ENCODE measurements around the gene RFT1. TPM values are rescaled to one million over a fixed set of nuclear protein-coding genes. Genes with fewer than 3 reads are reported as not detected.

RFT1 gene
- total RNA-seq, 1 experiment from 2014 or later = 33.6 TPM

- TF ChIP-seq RAD21 (IDR thresholded peaks at IDR 0.05; ENCODE audit: low read depth) = peak; percentile 24; the same call in 1 of the 2 replicates
- TF ChIP-seq CTCF (IDR thresholded peaks at IDR 0.05 in 2 of 3, conservative IDR thresholded peaks at IDR 0.05 in 1 of 3; ENCODE audit: borderline replicate concordance in 1 of 3, insufficient read depth in 1 of 3, low read depth in 2 of 3, low read length in 2 of 3) = peak; percentile 21 to 76 (median 72); a peak in 5 of 6 replicates
- no peak for TF ChIP-seq SP1 (IDR thresholded peaks at IDR 0.05; ENCODE audit: low read depth)
- CTCF ChIA-PET = interaction anchor here (0.6 to 1.7 kb wide), 8 partner anchors 9 to 257 kb away, joined by 3 to 6 read pairs (median 3); no protein-coding TSS in a partner anchor
- no peak overlapping the region for H3K4me2 ChIP-seq (ENCODE audit: low read length)
- peaks cover 12 to 18% of the 10 kb centered on the region in 2 experiments; a peak in 2 of 4 replicates for H3K36me3 ChIP-seq (ENCODE audit: control insufficient read depth in 1 of 2, insufficient read depth in 2 of 2, low read length in 2 of 2)
- H3K27me3 ChIP-seq (ENCODE audit: insufficient read depth, low read length) = no peaks in the 10 kb centered on the region
- POLR2A ChIA-PET = no interaction called here
- H3K9me3 ChIP-seq (ENCODE audit: control insufficient read depth in 1 of 2, insufficient read depth in 1 of 2, low read depth in 1 of 2, low read length in 2 of 2) = no peaks in the 10 kb centered on the region
- H2AFZ ChIP-seq (ENCODE audit: low read depth, low read length, poor library complexity, severe bottlenecking) = no peak overlapping the region
- no peaks in the 10 kb centered on the region for H3K79me2 ChIP-seq (ENCODE audit: insufficient read depth, low read length)
- no peak overlapping the region for H3K9ac ChIP-seq (ENCODE audit: low read length)
- no peaks in the 10 kb centered on the region for H4K20me1 ChIP-seq (ENCODE audit: insufficient read depth)
- no peak overlapping the region for H3K4me3 ChIP-seq (replicated peaks in 1 of 2; ENCODE audit: low read depth in 1 of 2, low read length in 2 of 2)
- RAD21 ChIA-PET (ENCODE audit: low non-redundant PET in 1 of 2, low total read pairs in 2 of 2, uncharacterized antibody in 2 of 2, unreplicated experiment in 2 of 2) = interaction anchor here in 1 of 2 experiments (1.0 kb wide), 1 partner anchor 86 kb away, joined by 3 read pairs; no protein-coding TSS in a partner anchor
- DNase-seq (ENCODE audit: low read depth, low spot score) (peak; percentile 19), ATAC-seq (peak; percentile 80)
- H3K9me2 ChIP-seq (ENCODE audit: insufficient read depth) = no peaks in the 10 kb centered on the region
- no peaks in the 10 kb centered on the region; a peak in 1 of 4 replicates for H3K4me1 ChIP-seq (ENCODE audit: control insufficient read depth in 1 of 2, insufficient read depth in 2 of 2, low read length in 2 of 2)
- intact Hi-C loops (cut with micrococcal nuclease) = loop anchor here (1.0 to 10.0 kb wide), 2 partner anchors 259 to 605 kb away; no protein-coding TSS in a partner anchor
- BruUV-seq (replicated peaks) = no TSS peak
- H3K27ac ChIP-seq (ENCODE audit: low read depth, low read length) = no peak overlapping the region
Observed at GRCh38 chr3:53109891-53110771, 20.1 kb downstream of the RFT1 start.

GRCh38 chr3:53109190-53109589, 21.0 kb downstream of the RFT1 start:
- Histone ChIP-seq H3K4me2 (ENCODE audit: low read length) (no peak overlapping the region), H3K27me3 (ENCODE audit: insufficient read depth, low read length) (no peaks in the 10 kb centered on the region), H3K4me1 (ENCODE audit: control insufficient read depth in 1 of 2, insufficient read depth in 2 of 2, low read length in 2 of 2) (no peaks in the 10 kb centered on the region; a peak in 1 of 4 replicates), H3K79me2 (ENCODE audit: insufficient read depth, low read length) (no peaks in the 10 kb centered on the region), H3K9ac (ENCODE audit: low read length) (no peak overlapping the region), H3K4me3 (replicated peaks in 1 of 2; ENCODE audit: low read depth in 1 of 2, low read length in 2 of 2) (no peak overlapping the region), H4K20me1 (ENCODE audit: insufficient read depth) (no peaks in the 10 kb centered on the region), H2AFZ (ENCODE audit: low read depth, low read length, poor library complexity, severe bottlenecking) (no peak overlapping the region), H3K27ac (ENCODE audit: low read depth, low read length) (no peak overlapping the region), H3K9me2 (ENCODE audit: insufficient read depth) (no peaks in the 10 kb centered on the region), H3K9me3 (ENCODE audit: control insufficient read depth in 1 of 2, insufficient read depth in 1 of 2, low read depth in 1 of 2, low read length in 2 of 2) (no peaks in the 10 kb centered on the region), H3K36me3 (ENCODE audit: control insufficient read depth in 1 of 2, insufficient read depth in 2 of 2, low read length in 2 of 2) (peaks cover 12 to 18% of the 10 kb centered on the region in 2 experiments; a peak in 2 of 4 replicates)
- ATAC-seq = no peak
- ChIA-PET CTCF (interaction anchor here (1.2 to 1.7 kb wide), 2 partner anchors 13 to 87 kb away, joined by 4 to 5 read pairs; no protein-coding TSS in a partner anchor), RAD21 (ENCODE audit: low non-redundant PET in 1 of 2, low total read pairs in 2 of 2, uncharacterized antibody in 2 of 2, unreplicated experiment in 2 of 2) (no interaction called here), POLR2A (no interaction called here)
- no peak for DNase-seq (ENCODE audit: low read depth, low spot score)
- BruUV-seq (replicated peaks) = no TSS peak
- intact Hi-C loops (cut with micrococcal nuclease) = no loop called here
- TF ChIP-seq CEBPB (IDR thresholded peaks at IDR 0.05; ENCODE audit: low read depth) (no peak), ATF3 (IDR thresholded peaks at IDR 0.05) (no peak), RAD21 (IDR thresholded peaks at IDR 0.05; ENCODE audit: low read depth) (no peak), REST (IDR thresholded peaks at IDR 0.05; ENCODE audit: low read depth) (no peak), MAX (IDR thresholded peaks at IDR 0.05) (no peak), POLR2A (IDR thresholded peaks at IDR 0.05; ENCODE audit: borderline replicate concordance, extremely low read depth, insufficient read depth, insufficient read length) (no peak)
